NCI-H510A treated with DMSO at 0.1 percent for 48 hours (cell line): Measurements from ENCODE around the gene ZNF559.
"Not testable (repeated sequence)": the region's sequence is repeated elsewhere in the genome, so short reads cannot be mapped to it uniquely, and the experiment has no call there.

Source experiments
- DNase-seq: peaks from one replicate; lab custom pipeline; 2025; lab: John Stamatoyannopoulos, UW

The ZNF559 gene

DNA sequence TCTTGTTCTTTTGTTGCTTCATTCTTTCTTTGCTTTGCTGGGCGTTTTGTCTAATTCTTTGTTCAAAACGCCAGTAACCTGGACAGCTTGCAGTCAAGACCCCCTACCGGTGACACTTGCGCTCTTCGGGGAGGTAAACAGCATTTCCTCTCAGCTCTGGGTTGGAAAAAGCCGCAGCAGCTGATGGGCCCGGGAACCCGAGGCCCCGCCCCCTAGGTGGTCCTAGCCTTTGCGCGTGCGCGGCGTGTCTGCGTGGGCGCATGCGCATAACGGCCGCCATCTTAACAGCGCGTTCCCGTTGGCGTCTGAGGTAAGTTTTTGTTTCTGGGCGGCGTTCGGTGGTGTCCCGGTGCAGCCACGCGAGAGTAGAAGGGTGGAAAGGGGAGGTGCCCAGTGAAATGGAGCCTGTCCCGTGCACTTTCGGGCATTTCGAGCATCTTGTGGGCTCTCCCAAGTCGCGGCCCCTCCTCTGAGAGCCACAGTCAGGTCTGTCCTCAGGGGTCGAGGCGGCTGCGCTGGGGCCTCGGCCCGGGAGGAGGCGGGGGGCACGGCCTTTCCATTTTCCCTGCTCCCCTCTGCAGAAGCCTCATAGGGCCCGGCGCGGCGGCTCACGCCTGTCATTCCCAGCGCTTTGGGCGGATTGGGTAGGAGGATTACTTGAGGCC is at the start of gene ZNF559:
ZNF559 (plus strand) TSS at position 261 of the 665 bp plus-strand sequence. CDS start 14,371 bp downstream, outside the sequence.
- DNase-seq: peak; percentile 97

- not testable (repeated sequence) for DNase-seq
These were observed 40.5 kb upstream of the ZNF559 start for GRCh38 chr19:9283485-9283884.

DNA sequence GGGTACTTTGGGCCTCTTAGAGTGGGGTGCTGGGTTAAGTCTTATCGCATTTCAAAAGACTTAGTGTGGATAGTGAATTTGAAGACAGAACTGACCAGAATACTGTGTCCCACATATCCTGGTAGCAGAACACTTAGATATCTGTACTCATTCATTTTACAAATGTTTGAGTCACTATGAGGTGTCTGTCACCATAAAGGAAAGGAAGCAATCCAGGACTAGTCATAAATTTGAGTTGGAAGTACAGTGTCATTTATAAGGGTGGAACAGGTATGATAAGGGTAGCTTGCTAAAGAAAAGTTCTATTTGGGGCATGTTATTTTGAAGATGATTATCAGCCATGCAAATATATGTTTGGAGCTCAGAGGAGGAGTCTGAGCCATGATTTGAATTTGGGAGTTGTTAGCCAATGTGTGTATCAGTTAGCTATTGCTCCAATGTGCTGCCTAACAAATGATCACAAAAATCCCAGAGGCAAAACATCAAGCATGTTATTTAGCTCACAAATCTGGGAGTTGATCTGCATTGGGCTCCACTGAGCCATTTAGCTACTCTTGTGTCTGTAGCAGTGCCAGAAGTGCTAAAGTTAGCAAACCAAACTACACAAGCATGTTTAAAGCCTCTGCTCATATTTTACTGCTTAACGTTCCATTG is 34.6 kb upstream of the ZNF559 start:
- no peak for DNase-seq

DNA sequence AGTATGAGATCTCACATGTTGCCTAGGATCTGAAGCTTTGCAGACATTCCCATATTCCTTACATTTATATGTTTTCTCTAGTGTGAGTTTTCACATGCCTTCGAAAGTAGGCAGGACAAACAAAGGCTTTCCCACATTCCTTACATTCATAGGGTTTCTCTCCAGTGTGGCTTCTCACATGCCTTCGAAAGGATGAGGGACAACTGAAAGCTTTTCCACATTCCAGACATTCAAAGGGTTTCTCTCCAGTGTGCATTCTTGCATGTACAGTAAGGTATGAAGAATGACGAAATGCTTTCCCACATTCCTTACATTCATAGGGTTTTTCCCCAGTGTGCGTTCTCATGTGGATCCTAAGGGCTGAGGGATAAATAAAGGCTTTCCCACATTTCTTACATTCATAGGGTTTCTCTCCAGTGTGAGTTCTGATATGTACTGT is 28.5 kb upstream of the ZNF559 start:
- no peak for DNase-seq

- no peak for DNase-seq
These were observed 27.6 kb upstream of the ZNF559 start for GRCh38 chr19:9296336-9296735.

GRCh38 chr19:9306443-9306842 is 17.5 kb upstream of the ZNF559 start:
- DNase-seq: no peak

GRCh38 chr19:9308091-9308770 is 15.7 kb upstream of the ZNF559 start:
- no peak for DNase-seq

DNA sequence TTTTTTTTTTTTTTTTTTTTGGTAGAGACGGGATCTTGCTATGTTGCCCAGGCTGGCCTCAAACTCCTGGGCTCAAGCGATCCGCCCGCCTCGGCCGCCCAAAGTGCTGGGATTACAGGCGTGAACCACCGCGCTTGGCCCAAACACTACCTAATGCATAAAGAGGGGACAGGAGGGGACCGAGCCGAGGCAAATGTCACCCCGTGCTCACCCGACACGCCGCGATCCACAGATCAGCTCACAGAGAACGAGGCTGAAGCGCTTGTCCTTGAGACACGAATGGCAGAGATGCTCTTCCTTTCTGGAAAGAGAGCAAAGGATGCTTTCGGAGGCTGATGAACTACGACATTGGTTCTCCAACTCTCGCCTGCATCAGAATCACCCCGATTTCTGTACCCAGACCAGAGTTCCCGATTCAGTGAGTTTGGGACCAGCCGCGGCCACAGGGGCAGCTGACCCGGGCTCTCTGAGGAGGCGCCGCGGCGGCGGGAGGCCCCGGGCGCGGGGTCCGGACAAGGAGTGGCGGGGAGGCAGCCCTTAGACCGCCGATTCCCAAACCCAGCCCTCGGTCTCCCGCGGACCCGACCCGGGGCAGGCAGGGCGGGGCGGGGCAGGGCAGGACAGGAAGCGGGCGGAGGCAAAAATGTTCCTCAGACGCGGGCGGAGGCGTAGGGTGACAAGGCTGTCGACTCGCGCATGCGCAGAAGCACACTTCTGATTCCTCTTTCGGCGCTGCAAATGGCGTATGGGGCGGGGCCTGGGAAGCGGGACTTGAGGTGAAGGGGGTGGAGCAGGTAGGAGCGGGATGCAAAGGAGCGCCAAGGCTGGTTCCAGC is 14.6 kb upstream of the ZNF559 start, which contains the start of gene ZNF699:
ZNF699 (minus strand) TSS at position 700 of the 835 bp plus-strand sequence. CDS start 4,719 bp downstream, outside the sequence.
- peak; percentile 91 for DNase-seq

- DNase-seq: no peak
These were observed 14.0 kb upstream of the ZNF559 start for GRCh38 chr19:9309974-9310446.

DNA sequence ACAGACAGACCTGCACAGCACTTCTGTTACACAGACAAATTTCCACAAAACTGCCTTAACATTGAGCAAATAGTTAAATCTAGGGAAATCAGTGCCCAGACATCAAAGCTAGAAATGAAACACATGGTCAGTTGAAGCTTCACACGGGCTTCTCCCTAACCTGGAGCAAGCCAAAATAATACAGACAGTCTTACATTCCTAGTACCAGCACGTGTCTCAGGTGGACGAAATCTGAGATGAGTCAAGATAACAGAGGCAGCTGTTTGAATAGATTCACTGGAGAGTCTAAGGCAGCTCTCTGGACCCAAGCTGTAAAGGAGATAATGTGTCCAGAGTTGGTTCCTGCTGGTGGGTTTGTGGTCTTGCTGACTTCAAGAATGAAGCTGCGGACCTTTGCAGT is 10.2 kb upstream of the ZNF559 start:
- no peak for DNase-seq

DNA sequence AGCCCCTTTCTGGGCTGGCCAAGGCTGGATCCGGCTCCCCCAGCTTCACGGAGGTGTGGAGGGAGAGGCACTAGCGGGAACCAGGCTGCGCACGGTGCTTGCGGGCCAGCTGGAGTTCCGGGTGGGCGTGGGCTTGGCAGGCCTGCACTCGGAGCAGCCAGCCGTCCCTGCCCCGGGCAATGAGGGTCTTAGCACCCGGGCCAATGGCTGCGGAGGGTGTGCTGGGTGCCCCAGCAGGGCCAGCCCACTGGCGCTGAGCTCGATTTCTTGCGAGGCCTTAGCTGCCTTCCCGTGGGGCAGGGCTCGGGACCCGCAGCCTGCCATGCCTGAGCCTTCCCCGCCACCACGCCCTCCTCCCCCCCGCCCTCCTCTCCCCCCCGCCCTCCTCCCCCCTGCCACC is 2.6 kb upstream of the ZNF559 start:
- DNase-seq: no peak

- DNase-seq: not testable (repeated sequence)
These were observed 2.2 kb upstream of the ZNF559 start for GRCh38 chr19:9321756-9322155.

- not testable (repeated sequence) for DNase-seq
These were observed 1.8 kb upstream of the ZNF559 start for GRCh38 chr19:9322201-9322600.

GRCh38 chr19:9323557-9323918 is 441 bp upstream of the ZNF559 start:
- DNase-seq: peak; percentile 85

DNA sequence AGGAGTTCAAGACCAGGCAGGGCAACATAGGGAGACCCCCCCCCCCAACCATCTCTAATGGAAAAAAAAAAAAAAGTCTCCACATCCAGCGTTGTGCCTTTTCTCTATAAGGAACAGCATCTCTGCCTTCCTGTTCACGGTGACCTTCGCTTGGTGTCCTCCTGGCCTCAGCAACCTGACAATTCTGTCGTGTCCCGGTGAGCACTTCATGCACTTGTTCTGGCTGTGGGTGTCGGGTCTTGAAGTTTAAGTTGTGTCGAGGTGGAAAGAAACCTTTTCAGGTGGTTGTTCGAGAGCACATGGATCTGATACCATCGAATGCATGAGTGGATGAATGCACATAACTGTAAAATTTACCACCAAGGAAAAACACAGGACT is 594 bp downstream of the ZNF559 start:
- no peak for DNase-seq

GRCh38 chr19:9329999-9330398 is 6.0 kb downstream of the ZNF559 start:
- DNase-seq: no peak

DNA sequence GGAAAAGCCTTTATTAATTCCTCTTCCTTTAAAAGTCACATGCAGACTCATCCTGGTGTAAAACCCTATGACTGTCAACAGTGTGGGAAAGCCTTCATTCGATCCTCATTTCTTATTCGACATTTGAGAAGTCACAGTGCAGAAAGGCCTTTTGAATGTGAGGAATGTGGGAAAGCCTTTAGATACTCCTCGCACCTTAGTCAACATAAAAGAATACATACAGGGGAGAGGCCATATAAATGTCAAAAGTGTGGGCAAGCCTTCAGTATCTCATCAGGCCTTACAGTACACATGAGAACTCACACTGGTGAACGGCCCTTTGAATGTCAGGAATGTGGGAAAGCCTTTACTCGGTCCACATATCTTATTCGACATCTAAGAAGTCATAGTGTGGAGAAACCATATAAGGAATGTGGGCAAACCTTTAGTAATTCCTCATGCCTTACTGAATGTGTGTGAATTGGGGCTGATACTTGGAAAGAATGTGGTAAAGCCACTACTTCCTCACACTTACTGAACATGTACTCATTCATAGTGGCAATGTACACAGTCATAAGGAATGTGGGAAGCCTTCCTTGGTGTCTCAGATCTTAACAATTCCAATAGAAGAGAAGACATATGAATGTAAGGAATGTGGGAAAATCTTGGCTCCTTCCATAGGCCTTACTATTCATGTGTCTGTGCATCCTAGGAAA is 18.8 kb downstream of the ZNF559 start:
- DNase-seq: no peak

GRCh38 chr19:9345005-9345404 is 21.0 kb downstream of the ZNF559 start:
- DNase-seq: no peak

DNA sequence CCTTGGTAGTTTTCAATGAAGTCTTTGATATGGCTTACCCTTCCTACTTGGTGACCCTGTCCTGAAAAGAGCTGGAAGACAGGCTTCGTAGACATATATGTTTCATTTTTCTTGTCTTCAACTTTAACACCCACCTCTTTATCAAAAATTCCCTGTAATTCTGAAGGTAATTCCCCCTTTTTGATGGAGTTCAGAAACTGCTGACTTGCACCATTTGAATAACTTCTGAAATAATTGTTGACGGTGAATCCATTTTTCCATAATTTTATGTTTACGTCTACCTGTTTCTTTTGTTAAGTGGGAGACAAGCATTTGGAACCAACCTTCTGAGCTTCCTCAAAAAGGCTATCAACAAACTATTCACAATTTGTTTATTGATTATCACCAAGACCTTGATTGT is 24.3 kb downstream of the ZNF559 start:
- no peak for DNase-seq

GRCh38 chr19:9348671-9349070 is 24.7 kb downstream of the ZNF559 start:
- no peak for DNase-seq

DNA sequence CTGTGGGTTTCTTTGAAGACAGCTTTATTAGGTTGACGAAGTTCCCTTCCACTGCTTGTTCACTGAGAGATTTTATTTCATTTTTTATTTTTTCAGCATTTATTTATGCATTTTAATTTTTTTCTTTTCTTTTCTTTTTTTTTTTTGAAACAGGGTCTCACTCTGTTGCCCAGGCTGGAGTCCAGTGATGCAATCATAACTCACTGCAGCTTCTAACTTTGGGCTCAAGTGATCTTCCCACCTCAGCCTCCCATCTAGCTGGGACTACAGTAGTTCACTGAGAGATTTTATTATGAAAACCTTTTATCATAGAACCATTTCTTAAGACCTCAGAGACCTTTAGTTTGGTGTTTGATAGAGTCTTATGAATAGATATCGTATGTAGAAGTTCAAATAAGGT is 28.5 kb downstream of the ZNF559 start:
- DNase-seq: no peak
